K562 (cell line): ENCODE results near the gene TAF3.

ENCODE experiments used
- CC2D1A ChIP-seq: fragments of 450-650 bp; IDR thresholded peaks from 2 replicates; pipeline ENCODE4 v1.6.1; 2017; ENCODE audit warnings: mild to moderate bottlenecking
- CHD2 ChIP-seq: IDR thresholded peaks from 2 replicates; pipeline ENCODE4 v1.6.1; 2011; ENCODE audit warnings: low read depth, low read length
- ZNF12 ChIP-seq: sonication (generic); formaldehyde crosslinking; IDR thresholded peaks from 2 replicates; pipeline ENCODE4 v1.4.0; 2020; ENCODE audit warnings: mild to moderate bottlenecking, missing genetic modification reagents
- ZNF133 ChIP-seq: fragments of 250-450 bp; sonication (Bioruptor Pico); IDR thresholded peaks from 2 replicates; pipeline ENCODE4 v1.4.0; 2020; ENCODE audit warnings: mild to moderate bottlenecking

- TF ChIP-seq CHD2 (no peak), ZNF133 (CRISPR knock-in tag) (no peak), CC2D1A (no peak), ZNF12 (CRISPR knock-in tag) (no peak)
Observed at GRCh38 chr10:8013619-8014018, 195.3 kb downstream of the TAF3 start.
